OCI-LY1 (cell line): ENCODE measurements around the gene ILF2.

ENCODE experiments used
- H2AFZ ChIP-seq: fragments of 200-600 bp; sonication (generic), shearing (Covaris generic); 2 replicates; pipeline ENCODE4 v1.6.0; 2014; ENCODE audit warnings: antibody characterized with exemption, mild to moderate bottlenecking, low read length
- H3F3A ChIP-seq: fragments of 200-600 bp; sonication (generic), shearing (Covaris generic); 2 replicates; pipeline ENCODE4 v1.6.0; 2014; ENCODE audit warnings: mild to moderate bottlenecking, antibody characterized with exemption, low read length, moderate library complexity; ENCODE audit not compliant: insufficient read depth
- H3K27ac ChIP-seq: fragments of 200-600 bp; sonication (generic); 2 replicates; pipeline ENCODE4 v1.5.1; 2014; ENCODE audit warnings: low read length, mixed run types, mild to moderate bottlenecking, low read depth; ENCODE audit not compliant: poor library complexity, severe bottlenecking
- H3K27me3 ChIP-seq: fragments of 200-600 bp; sonication (generic); 2 replicates; pipeline ENCODE4 v1.6.0; 2014; ENCODE audit warnings: antibody characterized with exemption, mild to moderate bottlenecking, low read length, moderate library complexity; ENCODE audit not compliant: insufficient read depth
- H3K36me3 ChIP-seq: fragments of 200-600 bp; sonication (generic); 2 replicates; pipeline ENCODE4 v1.6.1; 2014; ENCODE audit warnings: mild to moderate bottlenecking, antibody characterized with exemption, low read length, moderate library complexity, mixed read lengths; ENCODE audit not compliant: insufficient read depth
- H3K4me1 ChIP-seq: fragments of 200-600 bp; sonication (generic); 2 replicates; pipeline ENCODE4 v1.5.1; 2014; ENCODE audit warnings: mild to moderate bottlenecking, low read length, moderate library complexity; ENCODE audit not compliant: insufficient read depth, severe bottlenecking
- H3K4me2 ChIP-seq: fragments of 200-600 bp; sonication (generic), shearing (Covaris generic); 2 replicates; pipeline ENCODE4 v1.6.1; 2014; ENCODE audit warnings: low read length
- H3K4me3 ChIP-seq: fragments of 200-600 bp; sonication (generic); 2 replicates; pipeline ENCODE4 v1.5.1; 2014; ENCODE audit warnings: low read length, low read depth, mild to moderate bottlenecking, mixed read lengths; ENCODE audit not compliant: poor library complexity, severe bottlenecking
- H3K79me2 ChIP-seq: fragments of 200-600 bp; shearing (Covaris generic); 2 replicates; pipeline ENCODE4 v1.6.1; 2016; ENCODE audit warnings: mixed run types, low read length, mixed read lengths; ENCODE audit not compliant: insufficient read depth
- H3K9ac ChIP-seq: fragments of 200-600 bp; sonication (generic), shearing (Covaris generic); 2 replicates; pipeline ENCODE4 v1.6.1; 2014; ENCODE audit warnings: mild to moderate bottlenecking, low read length, mixed read lengths
- H3K9me2 ChIP-seq: fragments of 200-600 bp; sonication (generic), shearing (Covaris generic); 2 replicates; pipeline ENCODE4 v1.6.1; 2014; ENCODE audit warnings: low read depth, mild to moderate bottlenecking, low read length, mixed read lengths
- H3K9me3 ChIP-seq: fragments of 200-600 bp; shearing (Covaris generic); 2 replicates; pipeline ENCODE4 v1.6.1; 2014; ENCODE audit warnings: low read length, mixed read lengths
- H4K20me1 ChIP-seq: fragments of 200-600 bp; sonication (generic), shearing (Covaris generic); 2 replicates; pipeline ENCODE4 v1.6.0; 2016; ENCODE audit warnings: mild to moderate bottlenecking, low read length; ENCODE audit not compliant: insufficient read depth
- CTCF ChIP-seq: fragments of 200-600 bp; sonication (generic), shearing (Covaris generic); IDR thresholded peaks from 2 replicates; pipeline ENCODE4 v1.5.1; 2017; ENCODE audit warnings: mild to moderate bottlenecking, antibody characterized with exemption, low read length, moderate library complexity, mixed read lengths
- EZH2 ChIP-seq: fragments of 200-600 bp; sonication (generic), shearing (Covaris generic); IDR thresholded peaks from 2 replicates; pipeline ENCODE4 v1.8.0; 2017; ENCODE audit warnings: borderline replicate concordance, mixed run types, mild to moderate bottlenecking, antibody characterized with exemption, low read length, moderate library complexity, mixed read lengths

ILF2 gene

GRCh38 chr1:153612755-153613331, 58.0 kb downstream of the ILF2 start, which contains the start of gene S100A16:
S100A16 (minus strand) TSS chr1:153613137; CDS start chr1:153608151, 4,986 bp downstream.
- no peaks in the 10 kb centered on the region for H4K20me1 ChIP-seq
- H3K27me3 ChIP-seq: no peaks in the 10 kb centered on the region
- H3K9me3 ChIP-seq: no peaks in the 10 kb centered on the region
- H2AFZ ChIP-seq: no peak within 1 kb of the TSS
- H3K4me1 ChIP-seq: no peaks in the 10 kb centered on the region
- no peak within 1 kb of the TSS for H3K4me2 ChIP-seq
- H3K79me2 ChIP-seq: no peaks in the 10 kb centered on the region
- no peak within 1 kb of the TSS for H3K4me3 ChIP-seq
- no peaks in the 10 kb centered on the region for H3K9me2 ChIP-seq
- no peaks in the 10 kb centered on the region for H3F3A ChIP-seq
- TF ChIP-seq CTCF: no peak
- no peak for TF ChIP-seq EZH2
- no peak within 1 kb of the TSS for H3K27ac ChIP-seq
- H3K36me3 ChIP-seq: no peaks in the 10 kb centered on the region
- no peak within 1 kb of the TSS for H3K9ac ChIP-seq

GRCh38 chr1:153612111-153612754, 58.6 kb downstream of the ILF2 start:
- no peaks in the 10 kb centered on the region for H3K9me2 ChIP-seq
- no peak overlapping the region for H3K9ac ChIP-seq
- no peaks in the 10 kb centered on the region for H3F3A ChIP-seq
- no peak overlapping the region for H3K4me3 ChIP-seq
- no peaks in the 10 kb centered on the region for H3K27me3 ChIP-seq
- no peaks in the 10 kb centered on the region for H3K4me1 ChIP-seq
- no peaks in the 10 kb centered on the region for H3K9me3 ChIP-seq
- no peaks in the 10 kb centered on the region for H3K36me3 ChIP-seq
- no peak overlapping the region for H3K4me2 ChIP-seq
- no peak overlapping the region for H2AFZ ChIP-seq
- H3K27ac ChIP-seq: no peak overlapping the region
- H4K20me1 ChIP-seq: no peaks in the 10 kb centered on the region
- TF ChIP-seq CTCF (no peak), EZH2 (no peak)
- no peaks in the 10 kb centered on the region for H3K79me2 ChIP-seq
